Vein endothelial cell (primary cell): ENCODE results near the gene SFI1. TPM values are rescaled to one million over a fixed set of nuclear protein-coding genes. Genes with fewer than 3 reads are reported as not detected.

Experiments
- small RNA-seq: library from RNA; depleted of rRNA; stranded (forward); fragments of <200 nt; gene quantifications from one replicate; pipeline ENCODE3, GENCODE V24; 2012
- total RNA-seq: library from RNA; depleted of rRNA; stranded (reverse); fragments of >200 nt; gene quantifications from 2 replicates; pipeline ENCODE4 v1.2.3, GENCODE V29; 2012

SFI1 gene
- 13.9 and 16.0 TPM in 2 replicates for total RNA-seq

GRCh38 chr22:31496007-31496734, at the start of gene SFI1:
TSS of gene SFI1 (plus strand) at chr22:31496536. CDS start at chr22:31508285, 11,749 bp downstream.

GRCh38 chr22:31489632-31490495, 6.5 kb upstream of the SFI1 start, which contains the start of gene EIF4ENIF1:
TSS of gene EIF4ENIF1 (minus strand) at chr22:31489842. CDS start at chr22:31488718, 1,124 bp downstream.

GRCh38 chr22:31661851-31662667, 165.7 kb downstream of the SFI1 start, which contains the start of gene PISD:
TSS of gene PISD (minus strand) at chr22:31662215. CDS start at chr22:31662208, 7 bp downstream.

Small RNA genes lying within 50 kb of the gene (small RNA-seq; reads per million reads assigned to genes)
- gene AL096701.2 (not detected), gene RNU6-28P (not detected)

Other genes with a start within 250 kb of the SFI1 start
- gene PIK3IP1, start 204.0 kb upstream of the SFI1 start, total RNA-seq, result 9.0 and 19.9 TPM in 2 replicates
- gene PATZ1, start 150.2 kb upstream of the SFI1 start, total RNA-seq, result 22.7 and 35.6 TPM in 2 replicates
- 74.5 and 98.8 TPM in 2 replicates for gene DRG1, start 96.9 kb upstream of the SFI1 start, total RNA-seq
- 15.7 and 15.9 TPM in 2 replicates for gene EIF4ENIF1, start 6.7 kb upstream of the SFI1 start, total RNA-seq
- 41.7 and 55.2 TPM in 2 replicates for gene PISD, start 165.7 kb downstream of the SFI1 start, total RNA-seq